Limb (tissue), 2 donors: Measurements from ENCODE around the gene PCDH17.

Source experiments
- DNase-seq, 2 donors: peaks; one replicate each; pipeline ENCODE4 v3.0.0-alpha.2; 2016; ENCODE audit errors: extremely low spot score in 2 of 2

Gene PCDH17

GRCh38 chr13:57633950-57634838 is 2.6 kb downstream of the PCDH17 start:
- DNase-seq: peak in 1 of 2 donors; percentile 65

DNA sequence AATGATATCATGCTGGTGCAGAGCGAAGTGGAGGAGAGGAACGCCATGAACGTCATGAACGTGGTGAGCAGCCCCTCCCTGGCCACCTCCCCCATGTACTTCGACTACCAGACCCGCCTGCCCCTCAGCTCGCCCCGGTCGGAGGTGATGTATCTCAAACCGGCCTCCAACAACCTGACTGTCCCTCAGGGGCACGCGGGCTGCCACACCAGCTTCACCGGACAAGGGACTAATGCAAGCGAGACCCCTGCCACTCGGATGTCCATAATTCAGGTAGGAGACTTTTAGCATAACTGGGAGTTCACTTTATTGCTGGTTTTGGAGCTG is 3.3 kb downstream of the PCDH17 start:
- peak in 1 of 2 donors; percentile 61 for DNase-seq

DNA sequence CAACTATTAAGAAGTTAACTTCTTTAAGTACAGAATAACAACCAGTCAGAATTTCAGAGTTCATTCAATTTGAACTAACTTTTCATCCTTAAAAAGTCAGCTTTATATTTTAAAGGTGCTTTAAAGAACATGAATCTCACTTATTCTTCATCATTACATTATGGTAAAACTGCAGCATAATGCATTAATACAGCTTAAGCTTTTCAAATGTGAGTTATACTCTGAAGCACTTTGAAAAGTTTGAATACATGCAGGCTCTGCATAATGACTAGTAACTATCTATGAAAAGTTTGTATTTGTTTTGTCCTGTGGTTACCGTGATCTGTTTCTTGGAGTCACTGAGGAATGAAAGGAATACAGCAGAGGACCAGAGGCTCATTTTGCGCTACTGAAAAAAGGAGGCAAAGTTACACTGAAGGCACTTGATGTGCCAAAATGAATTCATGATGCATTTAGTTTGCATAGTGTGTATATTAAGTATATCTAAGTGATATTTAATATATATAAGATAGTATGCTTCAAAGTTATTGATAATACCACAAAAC is 4.1 kb downstream of the PCDH17 start:
- no peak for DNase-seq

DNA sequence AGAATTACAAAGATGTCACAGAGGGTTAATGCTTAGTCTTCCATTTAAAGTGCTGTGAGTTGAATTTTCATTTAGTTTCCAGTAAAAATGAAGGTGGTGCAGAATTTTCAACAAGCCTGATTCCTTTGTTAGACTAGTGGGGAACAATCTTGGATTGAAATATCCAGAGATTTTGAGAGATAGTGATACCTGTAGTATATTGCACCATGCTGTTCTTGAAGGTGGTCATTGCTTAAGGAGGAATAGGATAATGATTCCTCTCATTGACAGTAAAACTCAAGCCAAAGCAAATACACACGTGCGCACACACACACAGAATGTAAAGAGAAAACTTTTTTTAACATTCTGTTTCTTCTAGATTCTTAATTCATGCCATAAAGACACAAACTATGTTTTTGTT is 5.3 kb downstream of the PCDH17 start:
- DNase-seq: no peak

DNA sequence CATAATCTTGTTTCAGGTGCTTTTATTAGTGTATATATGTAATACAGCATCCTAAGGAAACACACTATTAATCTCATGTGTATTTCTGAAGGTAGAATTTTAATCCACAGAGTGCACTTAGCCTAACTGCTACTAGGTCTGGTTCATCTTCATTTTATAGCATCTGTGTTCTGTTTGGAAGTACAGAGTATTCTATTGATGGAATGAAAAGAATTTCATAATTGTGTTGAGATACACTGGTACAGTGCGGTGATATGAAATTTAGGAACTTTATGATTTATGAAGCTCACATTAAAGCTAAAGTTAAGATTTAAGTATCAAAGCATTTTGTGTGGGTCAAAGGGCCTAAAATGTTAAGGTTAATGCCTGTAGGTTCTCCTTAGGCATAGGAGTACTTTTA is 6.0 kb downstream of the PCDH17 start:
- DNase-seq: no peak

- DNase-seq: no peak
Measured at GRCh38 chr13:57638186-57638890, 6.8 kb downstream of the PCDH17 start.

- DNase-seq: no peak
Measured at GRCh38 chr13:57640607-57641006, 9.1 kb downstream of the PCDH17 start.

DNA sequence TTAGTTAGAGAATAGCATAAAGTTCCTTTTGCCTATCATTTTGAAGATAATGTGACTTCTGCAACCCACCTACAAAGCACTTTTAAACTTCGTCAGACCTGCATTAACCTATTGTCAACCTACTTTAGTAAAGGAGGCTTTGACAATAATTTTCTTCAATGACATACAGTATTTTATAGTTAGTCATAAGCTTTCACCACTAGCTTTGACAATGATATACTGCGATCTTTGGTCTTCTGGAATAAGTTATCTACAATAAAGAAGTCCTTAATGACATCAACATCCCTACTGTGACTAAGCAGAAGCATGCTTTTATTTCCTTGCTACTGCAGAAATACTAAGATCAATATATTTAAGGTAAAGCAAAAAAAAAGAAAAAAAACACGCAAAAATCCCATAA is 9.5 kb downstream of the PCDH17 start:
- no peak for DNase-seq

- no peak for DNase-seq
Measured at GRCh38 chr13:57644106-57644505, 12.6 kb downstream of the PCDH17 start.

GRCh38 chr13:57653229-57653989 is 21.9 kb downstream of the PCDH17 start:
- no peak for DNase-seq

DNA sequence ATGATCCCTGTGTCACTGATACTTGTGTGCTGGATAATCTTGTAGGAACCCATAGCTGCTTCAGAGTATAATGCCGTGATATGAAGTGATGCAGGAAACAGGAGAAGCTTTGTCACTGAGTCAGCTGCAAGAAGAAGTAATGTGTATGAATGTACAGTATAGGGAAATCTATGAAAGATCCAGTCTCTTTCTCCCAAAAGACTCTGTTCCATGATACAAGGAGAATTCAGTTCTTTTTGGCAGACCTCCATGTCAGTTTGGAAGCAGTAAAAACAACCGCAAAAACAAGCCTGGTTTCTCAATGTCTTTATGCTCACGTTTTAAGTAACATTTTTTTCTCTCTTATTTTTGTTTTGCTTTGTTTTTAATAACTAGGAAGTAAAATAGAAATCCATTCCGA is 33.9 kb downstream of the PCDH17 start:
- DNase-seq: peak in 1 of 2 donors; percentile 10

GRCh38 chr13:57666131-57666953 is 34.8 kb downstream of the PCDH17 start:
- no peak for DNase-seq

GRCh38 chr13:57672168-57672567 is 40.6 kb downstream of the PCDH17 start:
- no peak for DNase-seq

DNA sequence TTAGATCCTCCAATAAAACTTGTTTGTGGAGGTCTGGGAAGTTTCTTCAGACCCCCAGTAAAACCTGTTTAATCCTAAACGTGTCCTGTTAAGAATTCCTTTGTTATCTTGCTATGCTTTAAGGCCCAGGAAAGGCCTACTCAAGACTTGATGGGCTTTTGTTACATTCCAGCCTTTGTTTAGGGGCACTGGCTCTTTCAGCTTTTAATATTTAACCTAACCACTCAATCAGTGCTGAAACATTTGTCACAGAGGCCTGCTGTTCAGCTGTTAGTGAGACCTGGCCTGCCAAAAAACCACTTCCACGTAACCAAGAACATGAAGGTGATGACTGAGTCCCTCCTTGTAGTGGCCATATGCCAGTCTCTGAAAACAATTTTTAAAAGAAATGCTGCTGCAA is 41.7 kb downstream of the PCDH17 start:
- DNase-seq: no peak

- no peak for DNase-seq
Measured at GRCh38 chr13:57675526-57675925, 44.0 kb downstream of the PCDH17 start.

- DNase-seq: no peak
Measured at GRCh38 chr13:57680609-57681008, 49.1 kb downstream of the PCDH17 start.

- no peak for DNase-seq
Measured at GRCh38 chr13:57682128-57682716, 50.7 kb downstream of the PCDH17 start.

GRCh38 chr13:57698851-57699250 is 67.3 kb downstream of the PCDH17 start:
- no peak for DNase-seq

- DNase-seq: no peak
Measured at GRCh38 chr13:57704031-57704430, 72.5 kb downstream of the PCDH17 start.

- DNase-seq: no peak
Measured at GRCh38 chr13:57716295-57716694, 84.8 kb downstream of the PCDH17 start.
